Rectal smooth muscle tissue (tissue), 1 donor: ENCODE results near the gene MRPS2.
"Not testable (repeated sequence)": the region's sequence is repeated elsewhere in the genome, so short reads cannot be mapped to it uniquely, and the experiment has no call there.

Experiments
- H3K27ac ChIP-seq: one replicate; pipeline ENCODE4 v1.7.0; 2013; ENCODE audit warnings: low read depth, low read length, inconsistent platforms
- H3K27me3 ChIP-seq: one replicate; pipeline ENCODE4 v1.7.0; 2013; ENCODE audit warnings: low read length; ENCODE audit not compliant: control insufficient read depth, insufficient read depth
- H3K36me3 ChIP-seq: one replicate; pipeline ENCODE4 v1.7.0; 2013; ENCODE audit warnings: low read length; ENCODE audit not compliant: control insufficient read depth, insufficient read depth
- H3K4me1 ChIP-seq: one replicate; pipeline ENCODE4 v1.7.0; 2013; ENCODE audit warnings: low read length; ENCODE audit not compliant: control insufficient read depth, insufficient read depth
- H3K4me3 ChIP-seq: one replicate; pipeline ENCODE4 v1.7.0; 2013; ENCODE audit warnings: low read length
- H3K9ac ChIP-seq: one replicate; pipeline ENCODE4 v1.7.0; 2013; ENCODE audit warnings: low read length

MRPS2 gene

GRCh38 chr9:135524130-135524861 is 23.8 kb downstream of the MRPS2 start:
- Histone ChIP-seq H3K9ac (no peak overlapping the region), H3K27me3 (no peaks in the 10 kb centered on the region)

GRCh38 chr9:135525241-135526088 is 25.0 kb downstream of the MRPS2 start:
- H3K4me1 ChIP-seq: no peaks in the 10 kb centered on the region

More at GRCh38 chr9:135524130-135524861, 23.8 kb downstream of the MRPS2 start:
- H3K36me3 ChIP-seq: no peaks in the 10 kb centered on the region
- no peak overlapping the region for H3K4me3 ChIP-seq
- H3K27ac ChIP-seq: no peak overlapping the region
- no peaks in the 10 kb centered on the region for H3K4me1 ChIP-seq

GRCh38 chr9:135526089-135526729 is 25.7 kb downstream of the MRPS2 start:
- Histone ChIP-seq H3K36me3 (no peaks in the 10 kb centered on the region), H3K27me3 (no peaks in the 10 kb centered on the region)

More at GRCh38 chr9:135525241-135526088, 25.0 kb downstream of the MRPS2 start:
- H3K9ac ChIP-seq: no peak overlapping the region
- H3K4me3 ChIP-seq: no peak overlapping the region
- no peak overlapping the region for H3K27ac ChIP-seq
- no peaks in the 10 kb centered on the region for H3K27me3 ChIP-seq
- no peaks in the 10 kb centered on the region for H3K36me3 ChIP-seq

GRCh38 chr9:135526730-135527571 is 26.5 kb downstream of the MRPS2 start:
- H3K27me3 ChIP-seq: no peaks in the 10 kb centered on the region
- no peak overlapping the region for H3K4me3 ChIP-seq
- no peaks in the 10 kb centered on the region for H3K36me3 ChIP-seq
- no peak overlapping the region for H3K27ac ChIP-seq
- no peak overlapping the region for H3K9ac ChIP-seq
- H3K4me1 ChIP-seq: no peaks in the 10 kb centered on the region

More at GRCh38 chr9:135526089-135526729, 25.7 kb downstream of the MRPS2 start:
- Histone ChIP-seq H3K27ac (no peak overlapping the region), H3K4me3 (no peak overlapping the region), H3K9ac (no peak overlapping the region), H3K4me1 (no peaks in the 10 kb centered on the region)

GRCh38 chr9:135528842-135529435 is 28.5 kb downstream of the MRPS2 start:
- H3K4me1 ChIP-seq, H3K36me3 ChIP-seq, H3K27ac ChIP-seq, H3K4me3 ChIP-seq, H3K27me3 ChIP-seq, H3K9ac ChIP-seq: not testable (repeated sequence)

- no peak overlapping the region for H3K27ac ChIP-seq
- H3K9ac ChIP-seq: no peak overlapping the region
- H3K27me3 ChIP-seq: no peaks in the 10 kb centered on the region
- H3K4me3 ChIP-seq: no peak overlapping the region
- no peaks in the 10 kb centered on the region for H3K4me1 ChIP-seq
- no peaks in the 10 kb centered on the region for H3K36me3 ChIP-seq
Observed at GRCh38 chr9:135530146-135530545, 29.7 kb downstream of the MRPS2 start.

- H3K36me3 ChIP-seq: no peaks in the 10 kb centered on the region
- H3K27me3 ChIP-seq: no peaks in the 10 kb centered on the region
- H3K4me3 ChIP-seq: no peak overlapping the region
- no peaks in the 10 kb centered on the region for H3K4me1 ChIP-seq
- H3K27ac ChIP-seq: no peak overlapping the region
- no peak overlapping the region for H3K9ac ChIP-seq
Observed at GRCh38 chr9:135531096-135531495, 30.6 kb downstream of the MRPS2 start.

- Histone ChIP-seq H3K4me3 (no peak overlapping the region), H3K27me3 (no peaks in the 10 kb centered on the region), H3K9ac (no peak overlapping the region), H3K27ac (no peak overlapping the region), H3K4me1 (no peaks in the 10 kb centered on the region), H3K36me3 (no peaks in the 10 kb centered on the region)
Observed at GRCh38 chr9:135533113-135533512, 32.6 kb downstream of the MRPS2 start.

GRCh38 chr9:135533674-135534073 is 33.2 kb downstream of the MRPS2 start:
- Histone ChIP-seq H3K27me3 (no peaks in the 10 kb centered on the region), H3K4me1 (no peaks in the 10 kb centered on the region), H3K27ac (no peak overlapping the region), H3K4me3 (no peak overlapping the region), H3K9ac (no peak overlapping the region), H3K36me3 (no peaks in the 10 kb centered on the region)

- not testable (repeated sequence) for H3K27ac ChIP-seq, H3K36me3 ChIP-seq, H3K27me3 ChIP-seq, H3K4me3 ChIP-seq, H3K9ac ChIP-seq, H3K4me1 ChIP-seq
Observed at GRCh38 chr9:135534192-135534711, 33.8 kb downstream of the MRPS2 start.

GRCh38 chr9:135534826-135535225 is 34.3 kb downstream of the MRPS2 start:
- H3K27ac ChIP-seq, H3K4me3 ChIP-seq, H3K4me1 ChIP-seq, H3K27me3 ChIP-seq, H3K36me3 ChIP-seq, H3K9ac ChIP-seq: not testable (repeated sequence)
